ENCODE measurements around the gene PNMA6E.

The PNMA6E gene

DNA sequence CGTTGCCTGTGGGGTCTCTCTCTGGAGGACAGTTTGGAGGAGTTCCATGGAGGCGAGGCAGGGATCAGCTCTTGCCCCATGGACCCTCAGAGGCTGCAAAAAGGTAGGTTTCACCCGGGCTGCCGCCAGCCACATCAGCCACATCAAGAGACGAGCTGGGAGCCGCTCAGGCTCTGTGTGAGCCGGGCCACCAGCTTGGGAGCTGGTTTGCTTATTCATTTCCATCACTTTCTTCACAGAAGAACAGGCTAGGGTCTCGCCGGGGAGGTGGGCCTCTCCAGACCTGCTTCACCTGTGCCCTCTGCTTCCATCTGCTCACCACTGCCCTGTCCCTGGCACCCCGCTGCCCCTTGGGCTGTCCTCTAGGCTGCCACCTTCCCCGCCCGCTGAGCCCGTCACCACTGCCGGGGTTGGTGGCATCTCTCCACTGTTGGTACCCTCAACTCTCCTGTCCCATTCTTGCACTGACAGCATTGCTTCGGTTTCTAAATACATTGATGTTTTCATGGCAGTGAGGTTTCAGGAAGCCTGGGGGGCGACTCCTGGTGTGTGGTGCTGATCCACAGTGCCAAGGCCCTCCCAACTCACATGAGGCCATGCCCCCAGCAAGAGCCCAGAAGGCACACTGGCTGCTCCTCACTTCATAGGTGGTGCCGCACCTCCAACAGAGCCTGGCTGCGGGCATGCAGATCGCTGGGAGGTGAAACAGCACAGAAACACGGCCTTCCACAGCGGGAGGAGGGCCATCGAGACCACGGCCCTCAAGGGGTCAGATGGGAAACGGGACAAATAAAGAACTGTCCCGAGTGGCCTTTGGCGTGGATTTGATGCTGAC is 49.2 kb upstream of the PNMA6E start:
- POLR2A ChIA-PET = no interaction called here
- TF ChIP-seq ZBTB1 (tag by site-specific recombination; IDR thresholded peaks at IDR 0.05) (no peak), ZNF837 (tag by site-specific recombination; IDR thresholded peaks at IDR 0.05) (no peak), EGR2 (tag by site-specific recombination; IDR thresholded peaks at IDR 0.05; ENCODE audit: low read depth) (no peak), ZNF501 (tag by site-specific recombination; IDR thresholded peaks at IDR 0.05) (no peak), ZNF133 (tag by site-specific recombination; IDR thresholded peaks at IDR 0.05) (no peak), ZNF791 (tag by site-specific recombination; IDR thresholded peaks at IDR 0.05) (no peak), KLF16 (tag by site-specific recombination; IDR thresholded peaks at IDR 0.05) (no peak), ZNF561 (tag by site-specific recombination; IDR thresholded peaks at IDR 0.05; ENCODE audit: borderline replicate concordance) (no peak), RBAK (tag by site-specific recombination; IDR thresholded peaks at IDR 0.05) (no peak), ZNF600 (tag by site-specific recombination; IDR thresholded peaks at IDR 0.05) (no peak), OSR2 (tag by site-specific recombination; IDR thresholded peaks at IDR 0.05) (no peak), ZNF510 (tag by site-specific recombination; IDR thresholded peaks at IDR 0.05; ENCODE audit: insufficient replicate concordance) (no peak), SP7 (tag by site-specific recombination; IDR thresholded peaks at IDR 0.05) (no peak)
- peaks cover 0 to 24% of the 10 kb centered on the region in 2 experiments; a peak in 2 of 3 replicates for H3K36me3 ChIP-seq (ENCODE audit: control insufficient read depth in 2 of 2, insufficient read depth in 1 of 2, low read length in 2 of 2)
- no peak overlapping the region for H3K4me3 ChIP-seq (ENCODE audit: low read depth, low read length)
- no peak overlapping the region for H3K27ac ChIP-seq (ENCODE audit: extremely low read depth, low read depth, low read length)
- no peaks in the 10 kb centered on the region for H3K9me3 ChIP-seq (ENCODE audit: control insufficient read depth, insufficient read depth, low read depth, low read length)
- H3K4me1 ChIP-seq (ENCODE audit: control insufficient read depth, insufficient read depth, low read length) = no peaks in the 10 kb centered on the region
- CTCF ChIA-PET = no interaction called here

GRCh38 chrX:153449368-153450113 is 48.4 kb upstream of the PNMA6E start:
- TF ChIP-seq HOXA7 (CRISPR knock-in tag; IDR thresholded peaks at IDR 0.05; ENCODE audit: borderline replicate concordance) (no peak), ZNF670 (tag by site-specific recombination; IDR thresholded peaks at IDR 0.05; ENCODE audit: low read depth) (no peak), OVOL3 (tag by site-specific recombination; IDR thresholded peaks at IDR 0.05) (no peak), ZEB2 (tag by site-specific recombination; IDR thresholded peaks at IDR 0.05) (no peak), ZBTB20 (tag by site-specific recombination; IDR thresholded peaks at IDR 0.05) (no peak), ZNF391 (tag by site-specific recombination; IDR thresholded peaks at IDR 0.05; ENCODE audit: borderline replicate concordance, low read depth) (no peak), ZNF155 (tag by site-specific recombination; IDR thresholded peaks at IDR 0.05) (no peak), ZNF529 (tag by site-specific recombination; IDR thresholded peaks at IDR 0.05; ENCODE audit: insufficient replicate concordance) (no peak), ZNF416 (tag by site-specific recombination; IDR thresholded peaks at IDR 0.05) (no peak), ZNF16 (tag by site-specific recombination; IDR thresholded peaks at IDR 0.05; ENCODE audit: low read depth) (no peak), ZNF473 (tag by site-specific recombination; IDR thresholded peaks at IDR 0.05) (no peak), ZNF561 (tag by site-specific recombination; IDR thresholded peaks at IDR 0.05; ENCODE audit: borderline replicate concordance) (no peak), PBX3 (CRISPR knock-in tag; IDR thresholded peaks at IDR 0.05) (no peak), ZNF146 (tag by site-specific recombination; IDR thresholded peaks at IDR 0.05) (no peak), ZBTB48 (tag by site-specific recombination; IDR thresholded peaks at IDR 0.05) (no peak), ZNF184 (tag by site-specific recombination; IDR thresholded peaks at IDR 0.05) (no peak)
- TF ChIP-seq, protein P1, sequence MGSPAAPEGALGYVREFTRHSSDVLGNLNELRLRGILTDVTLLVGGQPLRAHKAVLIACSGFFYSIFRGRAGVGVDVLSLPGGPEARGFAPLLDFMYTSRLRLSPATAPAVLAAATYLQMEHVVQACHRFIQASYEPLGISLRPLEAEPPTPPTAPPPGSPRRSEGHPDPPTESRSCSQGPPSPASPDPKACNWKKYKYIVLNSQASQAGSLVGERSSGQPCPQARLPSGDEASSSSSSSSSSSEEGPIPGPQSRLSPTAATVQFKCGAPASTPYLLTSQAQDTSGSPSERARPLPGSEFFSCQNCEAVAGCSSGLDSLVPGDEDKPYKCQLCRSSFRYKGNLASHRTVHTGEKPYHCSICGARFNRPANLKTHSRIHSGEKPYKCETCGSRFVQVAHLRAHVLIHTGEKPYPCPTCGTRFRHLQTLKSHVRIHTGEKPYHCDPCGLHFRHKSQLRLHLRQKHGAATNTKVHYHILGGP (tag by site-specific recombination; IDR thresholded peaks at IDR 0.05) = no peak
- TF ChIP-seq, protein P2, sequence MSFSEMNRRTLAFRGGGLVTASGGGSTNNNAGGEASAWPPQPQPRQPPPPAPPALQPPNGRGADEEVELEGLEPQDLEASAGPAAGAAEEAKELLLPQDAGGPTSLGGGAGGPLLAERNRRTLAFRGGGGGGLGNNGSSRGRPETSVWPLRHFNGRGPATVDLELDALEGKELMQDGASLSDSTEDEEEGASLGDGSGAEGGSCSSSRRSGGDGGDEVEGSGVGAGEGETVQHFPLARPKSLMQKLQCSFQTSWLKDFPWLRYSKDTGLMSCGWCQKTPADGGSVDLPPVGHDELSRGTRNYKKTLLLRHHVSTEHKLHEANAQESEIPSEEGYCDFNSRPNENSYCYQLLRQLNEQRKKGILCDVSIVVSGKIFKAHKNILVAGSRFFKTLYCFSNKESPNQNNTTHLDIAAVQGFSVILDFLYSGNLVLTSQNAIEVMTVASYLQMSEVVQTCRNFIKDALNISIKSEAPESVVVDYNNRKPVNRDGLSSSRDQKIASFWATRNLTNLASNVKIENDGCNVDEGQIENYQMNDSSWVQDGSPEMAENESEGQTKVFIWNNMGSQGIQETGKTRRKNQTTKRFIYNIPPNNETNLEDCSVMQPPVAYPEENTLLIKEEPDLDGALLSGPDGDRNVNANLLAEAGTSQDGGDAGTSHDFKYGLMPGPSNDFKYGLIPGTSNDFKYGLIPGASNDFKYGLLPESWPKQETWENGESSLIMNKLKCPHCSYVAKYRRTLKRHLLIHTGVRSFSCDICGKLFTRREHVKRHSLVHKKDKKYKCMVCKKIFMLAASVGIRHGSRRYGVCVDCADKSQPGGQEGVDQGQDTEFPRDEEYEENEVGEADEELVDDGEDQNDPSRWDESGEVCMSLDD (tag by site-specific recombination; IDR thresholded peaks at IDR 0.05) = no peak
- CTCF ChIA-PET = no interaction called here
- Histone ChIP-seq H3K4me1 (ENCODE audit: control insufficient read depth, insufficient read depth, low read length) (no peaks in the 10 kb centered on the region), H3K36me3 (ENCODE audit: control insufficient read depth in 2 of 2, insufficient read depth in 1 of 2, low read length in 2 of 2) (peaks cover 0 to 17% of the 10 kb centered on the region in 2 experiments; a peak in 2 of 3 replicates), H3K27ac (ENCODE audit: extremely low read depth, low read depth, low read length) (no peak overlapping the region), H3K4me3 (ENCODE audit: low read depth, low read length) (no peak overlapping the region), H3K9me3 (ENCODE audit: control insufficient read depth, insufficient read depth, low read depth, low read length) (no peaks in the 10 kb centered on the region)
- POLR2A ChIA-PET = no interaction called here

All from HEK293 (cell line).